Endothelial cell of umbilical vein (primary cell): ENCODE data around the gene RCOR3. TPM values are rescaled to one million over a fixed set of nuclear protein-coding genes. Genes with fewer than 3 reads are reported as not detected.

Experiments
- BruUV-seq: library from RNA; stranded (reverse); fragments of 400-500 nt; replicated peaks from 2 replicates; lab custom pipeline; 2021; lab: Mats Ljungman, UMichigan
- CTCF ChIA-PET: fragments of 300-600, 350-600 bp; sonication (Branson Sonifier 250); formaldehyde crosslinking; loops from one replicate; lab custom pipeline; 2021; ENCODE audit warnings: antibody characterized with exemption, inconsistent platforms; lab: Charles Lee
- POLR2A ChIA-PET: fragments of 300-600, 350-600 bp; sonication (Branson Sonifier 250); formaldehyde crosslinking; loops from one replicate; lab custom pipeline; 2021; ENCODE audit warnings: antibody characterized with exemption, inconsistent platforms; lab: Charles Lee
- DNase-seq: peaks from one replicate; pipeline ENCODE4 v3.0.0-alpha.2; 2011; ENCODE audit warnings: low read depth, low spot score
- FAIRE-seq: peaks from 2 replicates; lab custom pipeline; 2011; peaks lifted over from hg19 to GRCh38; lab: Jason Lieb, UNC
- H2AFZ ChIP-seq: 2 replicates; pipeline ENCODE4 v1.6.0; 2012; ENCODE audit warnings: low read depth, low read length, control low read depth, inconsistent platforms
- H3K27ac ChIP-seq: 2 replicates; pipeline ENCODE4 v1.5.1; 2011; ENCODE audit warnings: low read depth, mild to moderate bottlenecking, control low read depth, low read length, moderate library complexity; ENCODE audit not compliant: insufficient read depth
- H3K27me3 ChIP-seq, 2 experiments: 2 replicates each; pipeline versions ENCODE4 v1.6.0 to v1.6.1; 2011; ENCODE audit warnings: low read length in 2 of 2, mixed read lengths in 1 of 2; ENCODE audit not compliant: control insufficient read depth in 2 of 2, insufficient read depth in 2 of 2
- H3K36me3 ChIP-seq, 2 experiments: 2 replicates in 1 of 2; 3 replicates in 1 of 2; pipeline ENCODE4 v1.5.1; 2011; ENCODE audit warnings: low read length in 2 of 2, mild to moderate bottlenecking in 1 of 2, moderate library complexity in 1 of 2; ENCODE audit not compliant: control insufficient read depth in 2 of 2, insufficient read depth in 2 of 2; ENCODE audit errors: extremely low read depth in 1 of 2
- H3K4me1 ChIP-seq: 3 replicates; pipeline ENCODE4 v1.5.1; 2011; ENCODE audit warnings: mild to moderate bottlenecking, low read length; ENCODE audit not compliant: control insufficient read depth, insufficient read depth; ENCODE audit errors: extremely low read depth
- H3K4me2 ChIP-seq: 2 replicates; pipeline ENCODE4 v1.6.1; 2011; ENCODE audit warnings: low read length, control low read depth, mixed read lengths; ENCODE audit not compliant: insufficient read depth
- H3K4me3 ChIP-seq, 3 experiments: fragments of 200-600 bp in 1 of 3; sonication (generic), shearing (Covaris generic) in 1 of 3; replicated peaks in 1 of 3; 2 replicates each; pipeline ENCODE4 v1.5.1; 2011 to 2016; ENCODE audit warnings: control low read depth in 3 of 3, low read length in 3 of 3, mild to moderate bottlenecking in 2 of 3, inconsistent platforms in 1 of 3, low read depth in 1 of 3, moderate library complexity in 1 of 3; ENCODE audit not compliant: insufficient read depth in 1 of 3
- H3K79me2 ChIP-seq: 2 replicates; pipeline ENCODE4 v1.6.0; 2012; ENCODE audit warnings: low read length, inconsistent platforms; ENCODE audit not compliant: control insufficient read depth, insufficient read depth
- H3K9ac ChIP-seq: replicated peaks from 2 replicates; pipeline ENCODE3; 2011; ENCODE audit warnings: low read length, control low read depth; ENCODE audit not compliant: insufficient read depth; ENCODE audit errors: extremely low read depth
- H3K9me1 ChIP-seq: replicated peaks from 3 replicates; pipeline ENCODE4 v1.6.0; 2011; ENCODE audit warnings: mild to moderate bottlenecking, low read length; ENCODE audit not compliant: control insufficient read depth, insufficient read depth; ENCODE audit errors: extremely low read depth
- H3K9me3 ChIP-seq: replicated peaks from 2 replicates; pipeline ENCODE4 v1.5.1; 2012; ENCODE audit warnings: low read length, inconsistent platforms; ENCODE audit not compliant: control insufficient read depth, insufficient read depth
- H4K20me1 ChIP-seq: replicated peaks from 2 replicates; pipeline ENCODE3; 2011; ENCODE audit warnings: mild to moderate bottlenecking, low read length; ENCODE audit not compliant: control insufficient read depth, insufficient read depth; ENCODE audit errors: extremely low read depth
- CTCF ChIP-seq, 2 donors: IDR thresholded peaks; 1 replicate in 1 of 2; 2 replicates in 1 of 2; pipeline ENCODE4 v1.5.1; 2011; ENCODE audit warnings: low read length in 2 of 2, mild to moderate bottlenecking in 2 of 2, moderate library complexity in 2 of 2, control low read depth in 1 of 2, inconsistent platforms in 1 of 2, low read depth in 1 of 2; ENCODE audit not compliant: insufficient read depth in 1 of 2; ENCODE audit errors: extremely low read depth in 1 of 2
- EZH2 ChIP-seq: IDR thresholded peaks from 2 replicates; pipeline ENCODE4 v1.6.1; 2012; ENCODE audit warnings: borderline replicate concordance, low read depth, mild to moderate bottlenecking, moderate library complexity, low read length, inconsistent platforms; ENCODE audit not compliant: severe bottlenecking
- FOS ChIP-seq: IDR thresholded peaks from 2 replicates; pipeline ENCODE4 v1.6.1; 2011; ENCODE audit warnings: mild to moderate bottlenecking, low read length, moderate library complexity, borderline replicate concordance; ENCODE audit not compliant: insufficient read depth
- GATA2 ChIP-seq: IDR thresholded peaks from 2 replicates; pipeline ENCODE4 v1.7.0; 2011; ENCODE audit warnings: low read depth, mild to moderate bottlenecking, moderate library complexity, mixed read lengths, low read length; ENCODE audit not compliant: insufficient read length, insufficient read depth
- JUN ChIP-seq: IDR thresholded peaks from 2 replicates; pipeline ENCODE4 v1.6.1; 2011; ENCODE audit warnings: borderline replicate concordance, low read depth; ENCODE audit not compliant: insufficient read length, insufficient read depth
- MAX ChIP-seq: IDR thresholded peaks from 2 replicates; pipeline ENCODE4 v1.6.1; 2011; ENCODE audit not compliant: insufficient read depth, insufficient read length
- MYC ChIP-seq: IDR thresholded peaks from one replicate; pipeline ENCODE4 v1.6.1; 2011; ENCODE audit warnings: mild to moderate bottlenecking, low read depth, low read length
- POLR2A ChIP-seq: IDR thresholded peaks from 2 replicates; pipeline ENCODE4 v1.6.1; 2012; ENCODE audit warnings: low read depth, mild to moderate bottlenecking, control low read depth, low read length
- POLR2AphosphoS5 ChIP-seq: IDR thresholded peaks from 2 replicates; pipeline ENCODE4 v1.6.1; 2012; ENCODE audit warnings: low read depth, mild to moderate bottlenecking, control low read depth, low read length, moderate library complexity; ENCODE audit not compliant: insufficient read depth
- dilution Hi-C: fragments of 300-500 bp; cut with MboI; formaldehyde crosslinking; loops from one replicate; pipeline ENCODE4 v1.15.0; 2019; ENCODE audit warnings: low sequenced_read_pairs; ENCODE audit not compliant: extremely low pct_ligation_motif_present
- intact Hi-C: fragments of 100-400 bp; cut with micrococcal nuclease; formaldehyde crosslinking; loops from one replicate; pipeline ENCODE4 v1.10.0; 2022
- polyA plus RNA-seq, 4 experiments: library from polyadenylated mRNA; depleted of rRNA in 3 of 4; stranded (reverse) in 3 of 4; unstranded in 1 of 4; fragments of >200 nt; gene quantifications; 2 replicates each; pipeline versions ENCODE4 v1.2.1 to v1.2.3, GENCODE V29; 2011 to 2012; ENCODE audit warnings: missing spikeins in 1 of 4
- total RNA-seq: library from RNA; stranded (reverse); gene quantifications from 2 replicates; pipeline ENCODE4 v1.2.3, GENCODE V29; 2021

Gene RCOR3
- total and polyA plus RNA-seq, 2 donors (not counting 3 experiments of a cell fraction or from before 2014, with no cell fraction given), result 24.2 to 34.0 TPM

- Histone ChIP-seq H3K4me3 (no peak overlapping the region), H2AFZ (no peak overlapping the region), H3K27ac (no peak overlapping the region), H3K9me3 (no peaks in the 10 kb centered on the region), H3K4me2 (no peak overlapping the region), H3K27me3 (no peaks in the 10 kb centered on the region), H4K20me1 (no peaks in the 10 kb centered on the region), H3K4me1 (peaks cover 15% of the 10 kb centered on the region), H3K9ac (no peak overlapping the region), H3K36me3 (no peaks in the 10 kb centered on the region), H3K79me2 (no peaks in the 10 kb centered on the region), H3K9me1 (no peaks in the 10 kb centered on the region)
- intact Hi-C loops (no loop called here), dilution Hi-C loops (no loop called here)
- BruUV-seq, result no TSS peak
- TF ChIP-seq POLR2A, result no peak
- no peak for TF ChIP-seq MAX
- no peak for TF ChIP-seq EZH2
- TF ChIP-seq FOS, result no peak
- DNase-seq (no peak), FAIRE-seq (no peak)
- ChIA-PET POLR2A (no interaction called here), CTCF (interaction anchor here (0.8 to 2.1 kb wide), 3 partner anchors 9 to 144 kb away, joined by 3 to 12 read pairs (median 4); no protein-coding TSS in a partner anchor)
These were observed 73.0 kb downstream of the RCOR3 start for GRCh38 chr1:211332036-211332616.

- H3K4me1 ChIP-seq, result peaks cover 13% of the 10 kb centered on the region
- intact Hi-C loops (no loop called here), dilution Hi-C loops (no loop called here)
- no peak overlapping the region for H3K4me3 ChIP-seq
- no peaks in the 10 kb centered on the region for H3K27me3 ChIP-seq
- no peaks in the 10 kb centered on the region for H3K79me2 ChIP-seq
- H3K9ac ChIP-seq, result no peak overlapping the region
- FAIRE-seq (no peak), DNase-seq (no peak)
- no peak overlapping the region for H3K27ac ChIP-seq
- no peaks in the 10 kb centered on the region for H3K9me3 ChIP-seq
- ChIA-PET CTCF (interaction anchor here (2.1 kb wide), 1 partner anchor 9 kb away, joined by 12 read pairs; no protein-coding TSS in a partner anchor), POLR2A (no interaction called here)
- BruUV-seq, result no TSS peak
- H3K4me2 ChIP-seq, result no peak overlapping the region
- no peak overlapping the region for H2AFZ ChIP-seq
- TF ChIP-seq FOS (no peak), CTCF (IDR thresholded peaks at IDR 0.05; ENCODE audit: extremely low read depth in 1 of 2, insufficient read depth in 1 of 2, low read depth in 1 of 2, low read length in 2 of 2) (no peak), EZH2 (no peak), POLR2AphosphoS5 (no peak), JUN (no peak), MYC (no peak), MAX (no peak), POLR2A (no peak), GATA2 (no peak)
- H4K20me1 ChIP-seq, result no peaks in the 10 kb centered on the region
- no peaks in the 10 kb centered on the region for H3K36me3 ChIP-seq
- no peaks in the 10 kb centered on the region for H3K9me1 ChIP-seq
These were observed 73.7 kb downstream of the RCOR3 start for GRCh38 chr1:211332830-211333229.
